Lung (tissue), 12 donors: ENCODE results near the gene F2RL3. TPM values are rescaled to one million over a fixed set of nuclear protein-coding genes. Genes with fewer than 3 reads are reported as not detected.

Experiments used
- ATAC-seq: fragments of 200-7000 bp; cut with Tn5 transposase; one replicate; pipeline ENCODE4 v1.9.1; 2020; ENCODE audit warnings: moderate number of reproducible peaks; ENCODE audit not compliant: insufficient read depth, low FRiP score
- DNase-seq, 3 donors: peaks; one replicate each; pipeline ENCODE4 v3.0.0-alpha.2; 2013 to 2017
- H3K27ac ChIP-seq, 2 donors: one replicate each; pipeline ENCODE4 v1.5.1; 2013; ENCODE audit warnings: mild to moderate bottlenecking in 2 of 2, moderate library complexity in 2 of 2, control low read depth in 1 of 2, inconsistent platforms in 1 of 2, low read depth in 1 of 2, low read length in 1 of 2
- H3K27me3 ChIP-seq, 3 donors: one replicate each; pipeline ENCODE4 v1.5.1; 2013; ENCODE audit warnings: low read length in 2 of 3; ENCODE audit not compliant: control insufficient read depth in 3 of 3, insufficient read depth in 3 of 3
- H3K36me3 ChIP-seq, 4 donors: one replicate each; pipeline ENCODE4 v1.5.1; 2013; ENCODE audit warnings: low read length in 4 of 4, mild to moderate bottlenecking in 1 of 4, moderate library complexity in 1 of 4; ENCODE audit not compliant: control insufficient read depth in 4 of 4, insufficient read depth in 4 of 4
- H3K4me1 ChIP-seq, 5 donors: one replicate each; pipeline ENCODE4 v1.5.1; 2013; ENCODE audit warnings: low read length in 5 of 5, mild to moderate bottlenecking in 2 of 5, moderate library complexity in 1 of 5; ENCODE audit not compliant: control insufficient read depth in 5 of 5, insufficient read depth in 5 of 5
- H3K4me3 ChIP-seq: one replicate; pipeline ENCODE4 v1.5.1; 2013; ENCODE audit warnings: mild to moderate bottlenecking, control low read depth, moderate library complexity
- H3K9ac ChIP-seq, 2 donors: one replicate each; pipeline ENCODE4 v1.5.1; 2013; ENCODE audit warnings: low read length in 2 of 2, control low read depth in 1 of 2; ENCODE audit not compliant: insufficient read depth in 1 of 2
- H3K9me3 ChIP-seq, 4 donors: one replicate each; pipeline ENCODE4 v1.5.1; 2013; ENCODE audit warnings: low read length in 3 of 4, mild to moderate bottlenecking in 1 of 4, moderate library complexity in 1 of 4; ENCODE audit not compliant: control insufficient read depth in 4 of 4, insufficient read depth in 3 of 4
- WGBS, 2 donors: extraction: QIAGEN DNeasy Blood & Tissue Kit; methylation state at CpG; one replicate each; pipeline ENCODE4 v1.1.7; 2013; 5-methylcytosine and 5-hydroxymethylcytosine counted together
- polyA plus RNA-seq, 2 donors: library from polyadenylated mRNA; stranded (reverse); fragments of 200-250 nt; gene quantifications; one replicate each; pipeline ENCODE4 v1.2.1, GENCODE V29; 2013
- total RNA-seq, 2 donors: library from RNA; depleted of rRNA in 1 of 2; stranded (reverse); fragments of >200 nt in 1 of 2; gene quantifications; one replicate each; pipeline ENCODE4 v1.2.1, GENCODE V29; 2014 to 2021
- TF ChIP-seq, protein P1 (sequence below): IDR thresholded peaks from 2 replicates; pipeline ENCODE4 v1.5.1; 2012; ENCODE audit warnings: mild to moderate bottlenecking; ENCODE audit errors: control extremely low read depth, extremely low read depth
- donor health status: control.
- donor health status: control.
- donor health status: Bipolar disorder and iron deficiency.
- donor health status: healthy.
- donor health status: DM: yes; HTN: yes; CAD: no.

Gene F2RL3
- total and polyA plus RNA-seq, 4 donors: 5.8 to 76.8 (median 53.0) TPM

DNA sequence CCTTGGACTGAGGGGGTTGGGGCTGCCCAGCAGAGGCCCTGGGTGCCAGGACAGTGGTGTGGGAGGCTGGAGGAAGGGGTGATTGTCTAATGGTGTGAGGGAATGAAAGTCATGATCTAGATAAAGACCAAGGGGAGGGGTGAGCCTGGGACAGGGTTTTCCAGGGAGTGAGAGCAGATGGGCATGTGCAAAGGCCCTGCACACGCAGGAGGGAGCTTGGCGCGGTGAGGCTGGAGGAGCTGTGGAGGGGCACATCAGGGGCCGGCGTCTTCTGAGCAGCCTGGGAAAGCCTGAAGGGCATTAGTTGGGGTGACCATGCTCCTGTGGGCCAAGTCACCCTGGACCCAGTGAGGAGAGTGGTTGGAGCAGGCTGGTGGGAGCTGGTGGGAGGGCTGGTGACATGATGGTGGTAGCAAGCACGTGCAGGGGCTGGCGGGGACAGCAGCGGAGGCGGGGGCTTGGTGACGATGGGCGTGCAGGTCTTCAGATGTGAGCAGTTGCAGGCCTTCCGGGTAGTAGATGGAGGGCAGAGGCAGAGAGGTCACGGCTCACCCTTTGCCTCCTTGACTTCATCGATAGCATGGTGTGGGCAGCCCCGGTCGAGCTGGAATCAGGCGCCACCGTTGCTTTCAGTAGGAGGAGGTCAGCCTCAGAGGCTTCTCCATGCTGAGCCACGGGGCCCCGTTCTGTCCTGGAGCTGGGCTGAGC is 20.2 kb upstream of the F2RL3 start:
- Histone ChIP-seq H3K27me3 (no peaks in the 10 kb centered on the region), H3K9ac (no peak overlapping the region), H3K4me3 (no peak overlapping the region), H3K27ac (peak overlapping the region in 1 of 2 donors; percentile 1), H3K36me3 (peaks cover 22 to 72% (median 32%) of the 10 kb centered on the region in 4 donors), H3K9me3 (no peaks in the 10 kb centered on the region), H3K4me1 (peaks cover 0 to 7% (median 0%) of the 10 kb centered on the region in 5 donors)
- WGBS, 2 donors: 95 to 96% methylated on average over 20 of the region's 20 CpGs
- TF ChIP-seq, protein P1, sequence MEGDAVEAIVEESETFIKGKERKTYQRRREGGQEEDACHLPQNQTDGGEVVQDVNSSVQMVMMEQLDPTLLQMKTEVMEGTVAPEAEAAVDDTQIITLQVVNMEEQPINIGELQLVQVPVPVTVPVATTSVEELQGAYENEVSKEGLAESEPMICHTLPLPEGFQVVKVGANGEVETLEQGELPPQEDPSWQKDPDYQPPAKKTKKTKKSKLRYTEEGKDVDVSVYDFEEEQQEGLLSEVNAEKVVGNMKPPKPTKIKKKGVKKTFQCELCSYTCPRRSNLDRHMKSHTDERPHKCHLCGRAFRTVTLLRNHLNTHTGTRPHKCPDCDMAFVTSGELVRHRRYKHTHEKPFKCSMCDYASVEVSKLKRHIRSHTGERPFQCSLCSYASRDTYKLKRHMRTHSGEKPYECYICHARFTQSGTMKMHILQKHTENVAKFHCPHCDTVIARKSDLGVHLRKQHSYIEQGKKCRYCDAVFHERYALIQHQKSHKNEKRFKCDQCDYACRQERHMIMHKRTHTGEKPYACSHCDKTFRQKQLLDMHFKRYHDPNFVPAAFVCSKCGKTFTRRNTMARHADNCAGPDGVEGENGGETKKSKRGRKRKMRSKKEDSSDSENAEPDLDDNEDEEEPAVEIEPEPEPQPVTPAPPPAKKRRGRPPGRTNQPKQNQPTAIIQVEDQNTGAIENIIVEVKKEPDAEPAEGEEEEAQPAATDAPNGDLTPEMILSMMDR: no peak
- DNase-seq (no peak), ATAC-seq (no peak)

DNA sequence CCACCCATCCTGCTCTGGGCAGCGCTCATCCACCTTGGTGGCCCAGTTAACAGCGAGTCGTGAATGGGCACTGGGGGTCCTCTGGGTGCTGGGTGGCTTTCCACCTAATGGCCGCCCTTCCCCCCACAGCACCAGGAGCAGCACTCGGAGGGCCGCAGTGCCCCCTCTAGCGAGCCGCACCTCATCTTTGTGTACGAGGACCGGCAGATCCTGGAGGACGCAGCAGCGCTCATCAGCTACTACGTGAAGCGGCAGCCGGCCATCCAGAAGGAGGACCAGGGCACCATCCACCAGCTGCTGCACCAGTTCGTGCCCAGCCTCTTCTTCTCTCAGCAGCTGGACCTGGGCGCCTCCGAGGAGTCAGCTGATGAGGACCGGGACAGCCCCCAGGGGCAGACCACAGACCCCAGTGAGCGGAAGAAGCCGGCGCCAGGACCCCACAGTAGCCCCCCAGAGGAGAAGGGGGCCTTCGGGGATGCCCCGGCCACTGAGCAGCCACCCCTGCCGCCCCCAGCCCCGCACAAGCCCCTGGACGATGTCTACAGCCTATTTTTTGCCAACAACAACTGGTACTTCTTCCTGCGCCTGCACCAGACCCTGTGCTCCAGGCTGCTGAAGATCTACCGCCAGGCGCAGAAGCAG is 19.3 kb upstream of the F2RL3 start:
- Histone ChIP-seq H3K36me3 (peaks cover 21 to 72% (median 34%) of the 10 kb centered on the region in 4 donors), H3K4me1 (peaks cover 0 to 8% (median 0%) of the 10 kb centered on the region in 5 donors), H3K4me3 (no peak overlapping the region), H3K9me3 (no peaks in the 10 kb centered on the region), H3K27ac (no peak overlapping the region), H3K9ac (no peak overlapping the region), H3K27me3 (no peaks in the 10 kb centered on the region)
- TF ChIP-seq, protein P1: no peak
- DNase-seq: no peak
- ATAC-seq: no peak
- 97 to 99% methylated on average over 30 of the region's 30 CpGs for WGBS, 2 donors

DNA sequence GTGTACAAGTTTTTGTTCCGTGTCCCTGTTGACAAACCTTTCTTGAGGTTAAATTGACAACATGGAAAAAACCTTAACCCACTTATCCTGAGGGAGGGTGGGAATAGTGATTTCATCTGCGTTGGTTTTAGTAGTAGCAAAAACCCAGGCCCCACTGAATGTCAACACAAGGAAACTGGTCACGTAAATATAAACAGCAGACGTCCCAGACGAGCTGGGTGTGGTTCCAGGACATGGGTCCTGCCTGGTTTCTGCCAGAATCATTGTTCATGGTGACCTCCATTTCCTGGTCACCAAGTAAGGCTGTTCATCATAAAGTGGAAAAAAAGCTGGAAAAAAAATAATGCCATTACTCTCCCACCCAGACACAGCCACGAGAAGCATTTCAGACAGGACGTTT is 16.9 kb upstream of the F2RL3 start:
- TF ChIP-seq, protein P1: no peak
- Histone ChIP-seq H3K4me1 (peaks cover 0 to 19% (median 0%) of the 10 kb centered on the region in 5 donors), H3K27ac (peak overlapping the region; percentile 42 to 78), H3K9me3 (peaks cover 0 to 2% (median 0%) of the 10 kb centered on the region in 4 donors), H3K27me3 (no peaks in the 10 kb centered on the region), H3K4me3 (no peak overlapping the region), H3K9ac (no peak overlapping the region), H3K36me3 (peaks cover 10 to 68% (median 23%) of the 10 kb centered on the region in 4 donors)
- WGBS, 2 donors: 62 to 72% methylated on average over 7 of the region's 7 CpGs
- ATAC-seq (no peak), DNase-seq (peak in 2 of 3 donors; percentile 19 to 63)
